Ascending aorta (tissue), 2 donors: ENCODE data around the gene CREBZF. TPM values are rescaled to one million over a fixed set of nuclear protein-coding genes. Genes with fewer than 3 reads are reported as not detected.
A peak's percentile ranks its signal among the peaks of the same experiment; 100 is the strongest.

ENCODE experiments used
- DNase-seq, 2 donors: peaks; one replicate each; pipeline ENCODE4 v3.0.0-alpha.2; 2019; ENCODE audit warnings: low spot score in 2 of 2
- H3K27ac ChIP-seq, 2 donors: fragments of 200-600 bp; sonication (generic); one replicate each; pipeline ENCODE4 v1.5.1; 2016 to 2017; ENCODE audit warnings: mild to moderate bottlenecking in 1 of 2
- H3K27me3 ChIP-seq: fragments of 200-600 bp; sonication (generic); one replicate; pipeline ENCODE4 v1.5.1; 2017
- H3K36me3 ChIP-seq, 2 donors: fragments of 200-600 bp; sonication (generic); one replicate each; pipeline ENCODE4 v1.5.1; 2016
- H3K4me1 ChIP-seq, 2 donors: fragments of 200-600 bp; sonication (generic); one replicate each; pipeline ENCODE4 v1.5.1; 2016 to 2017; ENCODE audit warnings: mild to moderate bottlenecking in 1 of 2
- H3K4me3 ChIP-seq, 2 donors: fragments of 200-600 bp; sonication (generic); one replicate each; pipeline ENCODE4 v1.5.1; 2016 to 2017; ENCODE audit warnings: mild to moderate bottlenecking in 1 of 2
- H3K9me3 ChIP-seq, 2 donors: fragments of 200-600 bp; sonication (generic); one replicate each; pipeline ENCODE4 v1.5.1; 2016
- CTCF ChIP-seq, 3 experiments: fragments of 200-600 bp in 2 of 3; fragments of 450-650 bp in 1 of 3; sonication (generic) in 2 of 3; IDR thresholded peaks; one replicate each; pipeline ENCODE4 v1.5.1; 2016 to 2019; ENCODE audit warnings: antibody characterized with exemption in 3 of 3, mild to moderate bottlenecking in 1 of 3, moderate library complexity in 1 of 3
- intact Hi-C: fragments of 100-400 bp; cut with DNase I; formaldehyde crosslinking; loops from one replicate; pipeline ENCODE4 v1.15.1; 2023
- total RNA-seq: library from RNA; depleted of rRNA; stranded (reverse); fragments of >200 nt; gene quantifications from one replicate; pipeline ENCODE4 v1.1.0, GENCODE V29; 2016

Gene CREBZF
- 29.7 TPM for total RNA-seq

GRCh38 chr11:85664615-85665481 is at the start of gene CREBZF:
Gene CREBZF, minus strand, starts transcription at chr11:85665129. Its CDS starts 254 bp downstream, at chr11:85664875.
- intact Hi-C loops, result loop anchor here (1.0 to 10.0 kb wide), 7 partner anchors 18 to 640 kb away; partner anchors contain the start of genes CCDC83, CCDC89, HIKESHI and PICALM

GRCh38 chr11:85712953-85713352 is 48.0 kb upstream of the CREBZF start:
- Histone ChIP-seq H3K27me3 (no peaks in the 10 kb centered on the region), H3K4me1 (no peaks in the 10 kb centered on the region), H3K9me3 (no peaks in the 10 kb centered on the region), H3K4me3 (no peak overlapping the region), H3K36me3 (no peaks in the 10 kb centered on the region), H3K27ac (no peak overlapping the region)
- intact Hi-C loops, result no loop called here
- no peak for DNase-seq
- TF ChIP-seq CTCF (IDR thresholded peaks at IDR 0.05), result no peak

More at GRCh38 chr11:85664615-85665481, at the start of gene CREBZF:
- Histone ChIP-seq H3K4me1 (peaks cover 0 to 25% of the 10 kb centered on the region in 2 donors), H3K9me3 (no peaks in the 10 kb centered on the region), H3K27me3 (no peaks in the 10 kb centered on the region), H3K36me3 (peaks cover 4 to 12% of the 10 kb centered on the region in 2 donors), H3K27ac (peak within 1 kb of the TSS; percentile 99), H3K4me3 (peak within 1 kb of the TSS; percentile 74 to 90)
- peak in 1 of 3 experiments; percentile 7 for TF ChIP-seq CTCF (IDR thresholded peaks at IDR 0.05)
- DNase-seq, result peak; percentile 80 to 97

GRCh38 chr11:85710917-85711316 is 46.0 kb upstream of the CREBZF start:
- no peaks in the 10 kb centered on the region for H3K4me1 ChIP-seq
- intact Hi-C loops, result no loop called here
- no peak for DNase-seq
- TF ChIP-seq CTCF (IDR thresholded peaks at IDR 0.05), result no peak
- no peak overlapping the region for H3K27ac ChIP-seq
- no peaks in the 10 kb centered on the region for H3K27me3 ChIP-seq
- no peaks in the 10 kb centered on the region for H3K9me3 ChIP-seq
- H3K4me3 ChIP-seq, result no peak overlapping the region
- H3K36me3 ChIP-seq, result no peaks in the 10 kb centered on the region

GRCh38 chr11:85709941-85710702 is 45.2 kb upstream of the CREBZF start:
- no peak for TF ChIP-seq CTCF (IDR thresholded peaks at IDR 0.05)
- DNase-seq, result no peak
- no peaks in the 10 kb centered on the region for H3K36me3 ChIP-seq
- H3K4me1 ChIP-seq, result no peaks in the 10 kb centered on the region
- intact Hi-C loops, result no loop called here
- no peaks in the 10 kb centered on the region for H3K27me3 ChIP-seq
- H3K27ac ChIP-seq, result no peak overlapping the region
- no peaks in the 10 kb centered on the region for H3K9me3 ChIP-seq
- no peak overlapping the region for H3K4me3 ChIP-seq

GRCh38 chr11:85705800-85706199 is 40.9 kb upstream of the CREBZF start:
- TF ChIP-seq CTCF (IDR thresholded peaks at IDR 0.05), result no peak
- no peaks in the 10 kb centered on the region for H3K9me3 ChIP-seq
- H3K4me1 ChIP-seq, result no peaks in the 10 kb centered on the region
- peak overlapping the region in 1 of 2 donors; percentile 28 for H3K27ac ChIP-seq
- no peak for DNase-seq
- H3K36me3 ChIP-seq, result no peaks in the 10 kb centered on the region
- no peaks in the 10 kb centered on the region for H3K27me3 ChIP-seq
- H3K4me3 ChIP-seq, result no peak overlapping the region
- intact Hi-C loops, result no loop called here
